ENCODE results near the gene MB.
"Not testable (repeated sequence)": the region's sequence is repeated elsewhere in the genome, so short reads cannot be mapped to it uniquely, and the experiment has no call there.

MB gene

GRCh38 chr22:35634943-35635540 is 17.9 kb upstream of the MB start:
- DNase-seq = no peak

- no peak for DNase-seq
Observed at GRCh38 chr22:35634015-35634414, 16.9 kb upstream of the MB start.

DNA sequence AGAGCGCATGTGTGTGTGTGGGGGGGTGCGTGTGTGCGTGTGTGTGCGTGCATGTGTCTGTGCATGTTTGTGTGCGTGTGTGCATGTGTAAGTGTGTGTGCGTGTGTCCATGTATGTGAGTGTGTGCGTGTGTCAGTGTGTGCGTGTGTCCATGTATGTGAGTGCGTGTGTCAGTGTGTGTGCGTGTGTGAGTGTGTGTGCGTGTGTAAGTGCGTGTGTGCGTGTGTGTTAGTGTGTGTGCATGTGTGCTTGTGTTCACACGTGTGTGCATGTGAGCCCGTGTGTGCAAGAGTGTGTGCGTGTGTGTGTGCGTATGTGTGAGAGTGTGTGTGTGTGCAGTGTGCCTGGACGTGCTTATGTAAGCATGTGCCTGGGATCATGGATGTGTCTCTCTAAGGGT is 16.4 kb upstream of the MB start:
- DNase-seq = no peak

DNA sequence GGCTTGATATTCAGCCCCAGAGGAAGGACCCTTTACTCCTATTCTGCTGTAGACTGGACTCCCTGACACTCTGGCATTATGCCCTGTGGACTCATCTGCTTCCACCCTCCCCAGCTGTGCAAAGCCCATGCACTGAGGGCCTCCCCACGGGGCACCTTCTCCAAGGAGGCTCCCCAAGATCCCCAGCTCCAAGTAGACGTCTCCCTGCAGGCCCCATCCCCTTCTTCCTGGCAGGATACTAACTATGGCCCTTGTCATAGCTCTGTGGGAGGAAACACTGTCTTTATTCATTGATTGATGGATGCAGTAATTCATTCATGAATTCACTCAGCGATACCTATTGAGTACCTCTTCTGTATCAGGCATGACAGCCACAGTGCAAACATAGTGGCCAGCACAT is 15.8 kb upstream of the MB start:
- no peak for DNase-seq

- DNase-seq = peak; percentile 58
Observed at GRCh38 chr22:35631597-35631996, 14.5 kb upstream of the MB start.

DNA sequence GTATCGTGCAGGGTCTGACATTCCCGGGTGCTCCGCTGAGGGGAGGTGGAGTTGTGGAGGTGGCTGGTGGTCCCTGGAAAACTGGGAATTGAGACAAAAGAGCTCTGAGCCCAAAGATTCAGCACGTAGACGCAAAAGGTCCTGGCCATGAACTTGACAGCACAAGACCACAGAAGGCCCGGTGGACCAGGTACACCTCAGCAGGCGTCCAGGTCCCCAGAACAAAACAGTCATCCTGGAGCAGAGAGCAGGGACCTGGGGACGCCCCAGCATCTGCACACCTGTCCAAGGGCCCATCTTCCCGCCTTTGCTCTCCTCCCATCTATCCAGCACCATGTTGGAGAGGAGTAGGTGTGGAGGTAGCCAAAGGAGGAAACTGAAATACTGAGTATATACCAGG is 13.8 kb upstream of the MB start:
- no peak for DNase-seq

DNA sequence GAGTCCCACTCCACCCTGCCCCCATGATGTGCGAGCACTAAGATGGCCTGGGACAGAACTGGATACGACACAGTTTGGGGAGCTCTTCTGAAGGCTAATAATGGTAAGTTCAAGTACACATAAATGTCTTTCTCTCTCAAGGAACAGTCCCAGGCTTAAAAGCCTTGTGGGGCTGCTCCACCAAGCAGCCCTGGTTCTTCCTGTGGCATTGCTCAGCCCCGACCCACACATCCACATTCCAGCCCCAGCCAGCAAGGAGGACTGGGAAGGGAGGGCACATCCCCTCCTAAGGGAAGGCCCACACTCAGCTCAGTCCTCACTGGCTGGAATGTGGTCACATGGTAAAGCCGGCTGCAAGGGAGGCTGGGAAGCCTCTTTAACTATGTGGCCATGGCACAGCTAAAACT is 13.3 kb upstream of the MB start:
- no peak for DNase-seq

DNA sequence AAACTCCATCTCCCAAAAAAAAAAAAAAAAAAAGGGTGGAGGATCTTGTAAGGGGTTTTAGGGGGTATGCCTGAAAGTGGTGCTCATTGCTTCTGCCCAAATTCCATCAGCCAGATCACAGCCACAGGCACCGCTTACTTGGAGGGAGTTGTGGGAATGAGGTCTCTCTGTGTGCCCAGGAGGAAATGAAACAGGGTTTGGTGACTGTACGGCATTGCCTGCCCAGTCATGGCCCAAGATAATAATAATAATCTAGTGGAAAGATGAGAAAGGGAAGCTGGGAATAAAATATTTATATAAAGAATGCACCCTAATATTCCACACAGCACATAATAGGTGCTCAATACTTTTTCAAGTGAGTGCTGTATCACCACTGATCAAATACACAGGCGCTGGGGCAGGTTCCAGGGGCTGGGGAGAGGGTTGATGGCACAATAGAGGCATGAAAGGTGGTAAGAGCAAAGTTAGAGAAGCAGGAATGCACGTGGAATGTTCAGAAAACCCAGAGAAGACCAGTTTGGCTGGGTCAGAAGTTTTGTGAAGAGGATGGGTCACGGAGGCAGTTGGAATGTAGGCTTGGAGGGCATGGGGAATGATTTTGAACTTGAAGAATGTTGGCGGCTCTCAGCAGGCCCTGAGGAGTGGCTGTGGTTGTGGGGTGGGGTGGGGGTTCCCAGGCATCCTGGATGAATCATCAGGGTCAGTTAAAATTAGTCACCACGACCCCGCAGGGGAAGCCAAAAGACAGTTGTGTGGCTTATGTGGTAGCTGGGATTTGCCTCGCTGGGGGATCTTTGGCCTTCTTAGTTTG is 12.5 kb upstream of the MB start:
- peak; percentile 62 for DNase-seq

DNA sequence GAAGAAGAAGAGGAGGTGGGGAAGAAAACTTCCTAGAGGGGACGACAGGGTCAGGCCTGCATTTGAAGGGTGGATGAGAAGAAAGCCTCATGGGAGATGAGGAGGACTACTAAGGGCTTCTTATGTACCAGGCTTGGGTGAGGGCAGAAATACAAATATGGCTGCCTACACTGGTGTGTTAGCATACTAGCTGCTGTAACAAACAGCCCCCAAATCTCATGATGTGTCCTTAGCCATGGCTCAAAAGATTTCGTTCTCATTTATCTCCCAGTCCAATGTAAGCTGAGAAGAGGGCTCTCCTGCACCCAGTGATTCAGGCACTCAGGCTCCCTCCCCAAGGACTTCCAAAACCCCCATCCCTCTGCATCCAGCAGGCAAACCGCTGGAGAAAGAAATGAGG is 11.6 kb upstream of the MB start:
- no peak for DNase-seq

DNA sequence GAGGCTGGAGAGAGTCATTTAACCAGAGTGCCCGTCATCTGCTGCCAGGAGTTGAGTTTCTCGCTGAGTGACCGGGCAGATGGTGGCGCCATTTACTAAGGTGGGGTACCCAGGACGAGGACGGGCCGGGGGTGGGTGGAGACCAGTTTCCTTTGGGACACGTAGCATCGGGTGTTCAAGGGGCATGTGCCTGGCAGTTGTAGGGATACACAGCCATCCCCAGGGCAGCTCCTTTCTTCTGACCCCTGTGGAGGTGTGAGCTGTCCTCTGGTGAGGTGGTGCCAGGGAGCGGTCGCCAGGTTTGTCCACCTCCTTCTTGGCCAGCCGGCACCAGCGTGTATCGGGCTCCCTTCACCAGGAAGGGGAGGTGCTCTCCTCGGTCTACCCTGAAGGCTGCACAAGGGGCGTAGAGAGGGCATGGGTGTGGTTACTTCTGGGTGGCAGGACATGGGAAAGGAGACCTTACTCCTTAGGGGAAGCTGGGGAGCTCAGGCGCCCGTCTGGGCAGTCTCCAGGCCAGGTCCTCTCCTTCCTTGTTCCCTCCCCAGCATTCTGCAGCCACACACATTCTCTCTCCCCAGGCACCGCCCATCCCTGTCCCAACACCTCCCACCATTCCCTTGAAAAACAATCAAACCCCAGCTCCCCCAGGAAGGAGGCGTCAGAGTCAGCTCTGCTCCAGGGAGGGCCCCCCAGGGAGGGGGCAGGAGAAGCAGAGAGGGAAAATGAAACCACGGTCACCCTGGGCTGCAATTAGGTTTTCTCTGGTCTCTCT is 10.3 kb upstream of the MB start:
- peak; percentile 71 for DNase-seq

DNA sequence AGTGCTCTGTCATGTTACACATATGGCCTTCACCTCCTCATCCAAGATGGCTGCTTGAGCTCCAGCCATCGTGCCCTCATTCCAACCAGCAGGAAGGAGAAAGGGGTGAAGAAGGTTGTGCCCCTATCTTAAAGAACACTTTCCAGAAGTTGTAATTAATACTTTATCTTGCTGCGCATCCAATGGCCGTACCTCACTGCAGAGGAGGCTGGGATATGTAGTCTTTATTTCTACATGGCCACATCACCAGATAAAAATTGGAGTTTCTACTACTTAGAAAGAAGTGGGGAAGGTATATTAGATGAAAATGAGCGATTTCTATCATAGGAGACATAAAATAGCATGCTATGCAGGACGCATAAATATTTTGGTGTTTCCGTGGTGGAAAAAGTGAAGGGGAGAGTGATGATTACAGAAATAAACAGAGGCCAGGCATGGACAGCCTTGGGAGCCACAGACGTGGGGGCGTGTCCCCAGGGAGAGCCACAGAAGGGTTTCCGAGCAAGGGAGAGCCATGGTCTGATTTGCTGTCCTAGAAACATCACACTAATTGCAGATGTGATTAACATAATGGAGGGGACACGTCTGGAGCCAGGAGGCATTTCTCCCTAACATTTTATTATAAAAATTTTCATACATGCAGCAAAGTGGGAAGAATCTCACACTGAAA is 8.8 kb upstream of the MB start:
- no peak for DNase-seq

DNA sequence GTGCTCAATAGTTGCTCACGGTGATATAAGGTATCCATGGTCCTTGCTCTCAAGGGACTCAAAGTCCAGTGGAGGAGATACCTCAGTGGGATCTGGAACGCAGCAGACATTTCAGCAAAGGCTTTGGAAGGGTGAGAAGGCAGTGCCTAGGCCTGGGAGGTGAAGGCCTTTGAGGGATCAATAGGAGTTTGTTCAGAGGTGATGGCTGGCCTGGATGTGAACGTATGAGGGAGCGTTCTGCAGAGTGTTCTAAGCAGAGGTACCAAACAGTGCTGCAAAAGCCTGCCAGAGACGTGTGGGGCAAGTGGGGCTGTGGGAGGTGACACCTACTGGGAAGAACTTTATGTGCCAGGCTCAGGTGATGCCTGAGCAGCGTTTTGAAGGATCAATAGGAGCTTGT is 7.4 kb upstream of the MB start:
- no peak for DNase-seq

- DNase-seq = not testable (repeated sequence)
Observed at GRCh38 chr22:35623885-35624284, 6.8 kb upstream of the MB start.

DNA sequence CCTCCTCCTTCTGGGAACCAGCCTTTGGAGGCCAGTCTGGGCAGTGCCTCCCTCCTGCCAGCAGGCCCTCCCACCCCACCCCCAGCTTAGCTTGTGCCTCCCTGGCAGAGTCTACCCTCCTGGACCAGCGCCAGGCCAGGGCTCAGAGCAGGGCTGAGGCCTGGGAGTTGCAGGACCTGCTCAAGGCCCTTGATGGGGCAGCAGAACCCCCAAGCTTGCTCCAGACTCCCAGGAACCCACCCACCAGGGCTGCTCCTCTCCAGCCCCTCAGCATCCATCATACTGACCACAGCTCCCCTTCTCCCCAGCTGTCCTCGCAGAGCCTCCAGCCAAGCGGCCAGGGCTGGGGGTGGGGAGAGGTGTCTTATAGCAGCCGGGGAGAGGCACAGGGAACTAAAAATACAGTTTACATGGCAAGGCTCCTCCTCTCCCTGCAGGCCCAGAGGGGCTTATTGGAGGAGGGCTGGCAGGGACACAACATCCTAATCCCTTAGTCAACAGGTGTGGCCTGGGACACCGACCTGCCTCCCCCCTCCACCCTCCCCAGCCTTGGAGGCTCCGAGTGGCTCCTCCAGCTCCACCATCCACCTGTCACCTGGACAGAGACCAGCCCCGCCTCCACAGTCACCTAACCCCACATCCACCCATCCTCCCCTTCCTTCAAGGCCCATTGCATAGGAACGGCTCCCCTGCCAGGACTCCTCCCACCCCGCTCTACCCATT is 5.2 kb upstream of the MB start:
- DNase-seq = no peak

DNA sequence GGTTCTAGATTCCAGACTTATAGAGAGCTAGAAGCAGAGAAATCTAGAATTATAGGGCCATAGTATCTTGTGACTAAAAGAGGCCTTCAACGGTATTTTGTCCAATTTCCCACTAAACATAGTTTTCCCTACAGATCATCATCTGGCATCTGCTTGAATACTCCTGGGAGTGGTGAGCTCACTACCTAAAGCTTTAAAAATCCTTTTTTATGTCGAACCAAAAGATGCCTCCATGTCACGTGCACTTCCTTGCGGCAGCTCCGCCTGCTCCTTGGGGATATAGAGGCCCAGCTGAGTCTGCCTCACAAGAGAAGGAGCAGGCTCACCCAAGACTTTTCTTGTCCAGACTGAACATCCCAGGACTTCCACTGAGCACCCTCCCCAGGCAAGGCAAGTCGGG is 4.3 kb upstream of the MB start:
- no peak for DNase-seq

DNA sequence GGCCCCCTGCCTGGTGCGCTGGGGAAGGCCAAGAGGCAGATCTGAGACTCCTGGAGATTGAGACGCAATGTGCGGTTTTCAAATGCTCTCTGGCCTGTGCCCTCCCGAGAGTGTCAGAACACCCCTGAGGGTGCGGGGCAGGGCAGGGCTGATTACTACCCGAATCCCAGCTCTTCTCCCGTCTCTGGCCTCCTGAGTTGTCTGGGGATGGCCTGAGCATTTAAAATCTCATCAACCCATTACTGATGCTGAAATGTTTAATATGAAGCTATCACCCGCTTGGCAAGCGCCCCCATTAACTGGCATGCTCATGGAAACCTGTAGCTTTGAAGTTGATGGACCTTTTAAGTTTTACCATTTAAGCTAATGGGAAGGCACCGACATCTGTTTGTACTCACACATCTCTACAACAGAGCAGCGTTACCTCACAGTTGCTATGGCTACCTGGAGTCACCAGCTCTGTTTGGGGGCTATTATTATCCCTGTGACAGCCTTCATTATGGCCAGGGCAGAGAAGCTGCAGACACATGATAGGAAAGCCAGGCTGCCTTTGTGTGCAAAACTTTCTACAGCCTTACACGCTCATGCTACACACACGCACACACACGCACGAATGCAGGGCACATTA is 3.6 kb upstream of the MB start:
- no peak for DNase-seq

DNA sequence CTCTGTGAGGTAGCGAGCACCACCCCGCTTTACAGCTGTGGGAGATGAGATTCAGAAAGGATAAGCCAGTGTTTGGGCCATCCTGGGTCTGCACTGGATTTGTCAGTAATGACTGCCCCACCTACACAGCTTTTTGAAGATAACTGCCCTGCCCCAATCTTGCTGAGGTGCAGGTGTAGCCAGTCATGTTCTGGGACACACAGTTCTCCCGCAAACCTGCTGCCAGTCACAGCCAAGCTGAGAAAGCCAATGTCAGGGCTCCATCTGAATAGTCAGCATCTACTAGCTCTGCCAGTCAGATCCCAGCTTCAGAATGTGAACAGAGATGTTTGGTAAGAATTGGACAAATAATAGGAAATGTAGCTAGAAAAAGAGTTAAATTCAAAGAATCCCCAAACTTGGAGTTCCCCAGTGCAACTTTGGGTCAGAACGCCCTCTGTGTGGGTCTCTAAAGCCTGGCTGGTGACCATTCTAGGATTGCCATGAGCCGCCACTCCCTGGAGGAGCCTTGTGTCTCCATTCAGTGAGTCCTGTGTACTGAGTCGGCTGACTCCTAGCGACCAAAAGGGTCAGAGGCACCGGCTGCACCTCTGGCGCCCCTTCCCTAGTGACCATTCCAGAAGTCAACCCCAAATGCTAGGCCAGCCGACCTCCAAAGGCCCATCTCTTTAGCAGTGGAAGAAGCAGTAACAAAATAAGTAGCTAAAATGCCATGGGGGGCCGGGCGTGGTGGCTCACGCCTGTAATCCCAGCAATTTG is 2.4 kb upstream of the MB start:
- DNase-seq = no peak

DNA sequence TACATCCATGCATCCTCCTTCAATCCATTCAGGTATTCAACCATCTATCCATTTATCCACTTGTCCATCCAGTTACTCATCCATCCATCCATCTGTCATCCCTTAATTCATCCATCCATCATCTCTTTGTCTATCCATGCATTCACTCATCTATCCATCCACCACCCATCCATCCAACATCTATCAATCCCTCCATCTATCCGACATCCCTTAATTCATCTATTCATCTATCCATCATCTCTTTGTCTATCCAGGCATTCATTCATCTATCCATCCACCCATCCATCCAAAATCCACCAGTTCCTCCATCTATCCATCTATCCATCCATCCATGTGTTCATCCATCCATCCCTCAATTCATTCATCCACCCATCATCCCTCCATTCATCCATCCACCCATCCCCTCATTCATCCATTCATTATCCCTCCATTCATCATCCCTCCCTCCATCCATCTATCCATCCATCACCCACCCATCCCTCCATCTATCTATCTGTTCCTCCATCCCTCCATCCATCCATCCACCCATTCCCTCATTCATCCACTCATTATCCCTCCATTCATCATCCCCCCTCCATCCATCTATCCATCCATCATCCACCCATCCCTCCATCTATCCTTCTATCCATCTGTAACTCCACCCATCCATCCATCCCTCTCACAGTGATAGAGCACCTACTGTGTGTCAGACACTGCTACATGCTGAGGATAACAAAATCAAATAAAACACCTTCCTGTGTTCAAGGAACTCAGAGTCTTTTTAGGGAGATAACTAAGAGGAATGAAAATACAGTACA is 1.5 kb upstream of the MB start:
- no peak for DNase-seq

GRCh38 chr22:35616043-35616442 is 1.1 kb downstream of the MB start:
- no peak for DNase-seq

DNA sequence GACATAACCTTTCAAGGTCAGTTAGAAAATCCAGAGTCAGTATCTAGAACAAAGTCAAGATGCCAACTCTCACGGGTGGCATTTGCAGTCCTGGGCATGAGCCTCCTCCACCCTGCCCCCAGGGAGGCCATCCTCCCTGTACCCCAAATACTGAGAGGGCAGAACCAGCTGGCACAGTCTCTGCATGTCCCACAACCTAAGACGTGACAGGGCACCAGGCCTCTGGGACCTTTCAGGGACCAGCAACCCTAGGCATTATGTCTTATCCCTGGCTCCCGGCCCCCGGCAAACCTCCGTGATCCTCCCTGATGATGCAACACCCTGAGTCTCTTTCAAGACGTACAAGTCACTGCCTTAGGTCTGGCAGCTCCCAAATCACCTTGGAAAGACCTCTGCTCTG is 2.0 kb downstream of the MB start:
- no peak for DNase-seq

DNA sequence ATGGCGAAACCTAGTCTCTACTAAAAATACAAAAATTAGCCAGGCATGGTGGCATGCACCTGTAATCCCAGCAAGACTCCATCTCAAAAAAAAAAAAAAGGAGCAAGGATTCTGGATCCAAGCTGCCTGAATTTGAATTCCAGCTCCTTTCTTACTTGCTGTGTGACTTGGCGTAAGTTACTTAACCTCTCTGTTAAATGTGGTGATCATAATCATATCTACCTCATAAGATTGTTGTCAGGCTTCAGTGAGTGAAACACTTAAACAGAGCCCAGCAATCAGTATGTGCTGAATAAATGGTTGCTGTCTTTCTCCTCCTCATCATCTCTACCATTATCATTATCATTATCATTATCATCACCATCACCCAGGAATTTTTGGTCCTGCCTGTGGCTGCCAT is 2.7 kb downstream of the MB start:
- no peak for DNase-seq
